HUDEP-2 (cell line): Measurements from ENCODE around the gene CTNNBL1.
"Not testable (repeated sequence)": the region's sequence is repeated elsewhere in the genome, so short reads cannot be mapped to it uniquely, and the experiment has no call there.

Source experiments
- DNase-seq, 76 experiments: peaks; one replicate each; lab custom pipeline; 2025; ENCODE audit not compliant: unreplicated experiment in 76 of 76; lab: John Stamatoyannopoulos, UW

CTNNBL1 gene

DNA sequence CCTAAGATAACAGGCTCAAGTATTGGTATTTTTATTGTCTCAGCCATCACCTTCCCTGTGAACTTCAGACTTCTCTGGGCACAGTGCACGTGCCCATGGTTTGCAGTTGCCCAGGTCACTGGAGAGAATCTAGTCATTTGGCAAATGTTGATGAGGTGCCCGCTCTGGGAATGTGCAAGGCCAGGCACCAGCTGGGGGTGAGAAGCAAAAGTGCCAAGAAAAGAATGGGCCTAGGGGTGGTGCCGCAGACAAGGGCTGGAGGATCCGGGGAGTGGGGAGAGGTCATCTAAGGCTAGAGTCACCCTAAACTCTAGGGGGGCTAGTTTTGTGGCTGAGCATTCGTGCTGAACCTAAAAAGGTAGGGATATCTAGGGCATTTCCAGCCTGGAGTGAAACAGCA, 152.0 kb downstream of the CTNNBL1 start:
- no peak for DNase-seq

DNA sequence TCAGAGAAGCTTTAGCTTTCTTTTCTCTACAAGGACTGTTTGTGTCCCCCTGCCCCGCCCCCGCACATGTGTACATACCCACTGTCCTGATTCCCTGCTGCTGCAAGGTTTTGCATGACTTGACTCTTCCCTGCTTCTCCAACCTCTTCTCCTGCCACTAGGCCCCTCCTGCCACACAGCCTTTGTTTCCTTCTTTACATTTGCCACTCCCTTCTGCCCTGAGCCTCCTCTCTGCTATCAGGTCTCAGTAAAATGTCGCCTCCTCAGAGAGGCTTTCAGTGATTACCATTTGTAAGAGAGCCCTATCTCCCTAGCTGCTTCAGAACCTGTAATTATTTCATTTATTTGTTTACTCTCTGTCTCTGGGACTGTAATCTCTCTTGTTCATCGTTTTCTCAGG, 152.7 kb downstream of the CTNNBL1 start:
- no peak for DNase-seq

DNA sequence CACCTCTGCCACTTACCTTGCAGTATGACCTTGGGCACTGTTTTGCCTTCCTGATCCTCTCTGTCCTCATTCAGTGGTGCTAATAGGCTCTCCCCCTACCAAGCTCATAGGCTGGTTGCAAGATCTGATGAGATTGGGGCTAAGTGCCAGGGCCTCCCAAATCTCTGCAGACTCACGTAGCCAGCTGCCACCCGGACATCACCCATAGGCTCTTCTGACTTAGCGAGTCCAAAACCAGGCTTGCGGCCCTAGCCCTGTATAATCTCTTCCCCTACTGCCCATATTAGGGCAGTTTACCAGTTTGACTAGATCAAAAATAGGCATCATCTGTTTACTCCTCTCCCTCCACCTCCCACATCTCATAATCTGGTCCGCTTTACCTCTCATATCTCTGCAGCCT, 154.9 kb downstream of the CTNNBL1 start:
- DNase-seq, result no peak

DNA sequence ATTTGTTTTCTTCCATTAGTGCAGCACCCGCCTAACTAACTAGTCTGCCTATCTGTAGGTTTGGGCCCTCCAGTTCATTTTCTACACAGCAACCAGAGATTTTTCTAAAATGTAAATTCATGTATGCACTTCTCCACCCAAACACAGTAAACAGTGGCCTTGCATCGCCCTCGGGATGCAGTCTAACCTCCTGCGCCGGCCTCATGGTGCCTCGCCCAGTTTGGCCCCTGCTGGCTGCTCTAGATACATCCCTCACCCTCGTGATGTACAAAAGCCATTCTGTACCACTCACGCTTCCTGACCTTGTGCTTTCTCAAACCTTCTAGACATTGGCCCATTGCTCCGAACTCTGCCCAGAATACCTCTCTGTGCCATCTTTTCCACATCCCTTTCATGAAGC, 155.3 kb downstream of the CTNNBL1 start:
- DNase-seq, result no peak

DNA sequence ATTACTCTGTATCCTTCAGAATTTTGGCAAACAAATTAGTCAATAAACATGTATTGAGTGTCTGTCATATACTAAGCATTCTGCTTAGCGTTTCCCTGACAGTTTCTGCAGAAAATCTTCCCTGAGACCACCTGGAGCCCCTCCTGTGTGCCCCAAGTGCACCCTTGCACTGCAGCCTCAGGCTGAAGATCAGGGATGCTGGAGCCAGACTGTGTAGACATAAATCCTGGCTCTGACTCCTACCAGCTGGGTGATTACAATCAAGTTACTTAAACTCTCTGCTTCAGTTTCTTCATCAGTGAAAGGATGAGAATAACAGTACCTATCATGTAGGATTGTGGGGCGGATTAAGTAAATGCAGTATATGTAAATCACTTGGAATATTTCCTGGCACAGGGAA, 155.7 kb downstream of the CTNNBL1 start:
- no peak for DNase-seq

DNA sequence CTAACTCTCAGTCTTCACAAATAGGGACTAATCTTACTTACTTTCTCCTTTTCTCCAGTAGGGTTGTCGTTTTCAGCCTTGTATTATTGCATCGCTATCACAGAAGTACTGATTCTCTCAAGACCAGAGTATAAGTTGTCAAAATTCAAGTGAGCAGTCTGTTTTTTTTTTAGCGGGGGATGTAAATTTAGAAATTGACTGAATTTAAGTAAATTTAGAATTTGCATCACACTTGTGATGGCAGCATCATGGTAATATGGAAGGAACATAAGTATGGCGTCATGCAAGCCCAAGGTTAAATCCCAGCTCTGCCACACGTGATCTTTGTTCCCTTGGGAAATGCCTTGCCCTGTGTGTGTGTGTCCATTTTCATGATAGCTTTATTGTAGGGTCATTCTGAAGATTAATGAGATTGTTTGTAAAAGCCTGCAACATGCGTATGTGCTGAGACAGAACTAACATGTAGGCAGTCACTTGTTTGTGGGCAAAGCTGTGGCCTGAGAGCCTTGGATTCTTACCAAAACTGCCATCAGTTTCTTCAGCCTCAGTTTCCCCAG, 156.3 kb downstream of the CTNNBL1 start:
- DNase-seq, result no peak

DNA sequence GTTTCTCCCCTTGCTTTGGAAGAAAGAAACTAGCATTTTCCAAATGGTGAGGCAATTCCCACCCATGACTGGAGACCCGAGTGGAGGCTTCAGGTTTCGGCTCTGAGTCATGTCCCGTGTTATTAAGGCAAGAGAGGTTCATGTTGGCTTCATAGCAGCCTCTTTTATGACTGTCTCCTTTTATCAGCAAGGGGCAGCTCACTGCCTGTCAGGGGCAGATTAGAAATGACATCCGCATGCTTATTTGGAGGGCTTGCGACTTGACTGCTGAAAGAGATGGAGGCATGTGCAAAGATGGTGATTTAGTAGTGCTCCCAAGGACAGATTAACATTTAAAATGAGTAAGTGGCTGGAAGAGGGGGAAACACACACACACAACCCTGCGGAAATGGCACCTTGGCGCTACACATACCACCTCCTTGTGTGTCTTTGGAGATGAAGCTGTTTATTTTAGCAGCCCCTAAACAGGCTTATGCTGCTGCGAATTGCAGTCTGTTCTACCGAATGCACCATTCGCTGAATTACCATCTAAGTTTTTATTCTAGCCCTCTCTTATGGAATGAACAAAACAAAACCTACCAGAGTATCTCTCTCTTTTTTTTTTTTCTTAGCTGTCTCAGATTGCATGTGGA, 157.0 kb downstream of the CTNNBL1 start:
- peak in 55 of 76 experiments; percentile 3 to 83 (median 38) for DNase-seq

DNA sequence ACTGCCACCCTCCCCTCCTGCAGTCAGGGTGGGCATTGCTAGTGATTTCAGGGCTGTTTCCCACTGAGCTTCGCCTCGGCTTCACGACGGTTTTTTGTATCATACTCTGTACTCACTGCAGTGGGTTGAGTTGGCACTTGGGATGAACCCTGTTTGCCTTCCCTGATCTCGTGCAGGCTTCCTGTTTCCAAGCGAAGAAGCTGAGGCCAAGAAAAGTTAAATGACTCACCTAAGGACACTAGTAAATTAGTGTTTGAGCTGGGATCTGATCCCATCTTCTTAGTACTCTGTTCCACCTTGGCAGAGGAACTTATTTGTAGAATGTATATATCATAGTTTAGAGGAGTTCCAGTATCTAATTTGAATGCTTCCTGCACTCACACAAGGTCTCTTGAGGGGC, 158.8 kb downstream of the CTNNBL1 start:
- no peak for DNase-seq

DNA sequence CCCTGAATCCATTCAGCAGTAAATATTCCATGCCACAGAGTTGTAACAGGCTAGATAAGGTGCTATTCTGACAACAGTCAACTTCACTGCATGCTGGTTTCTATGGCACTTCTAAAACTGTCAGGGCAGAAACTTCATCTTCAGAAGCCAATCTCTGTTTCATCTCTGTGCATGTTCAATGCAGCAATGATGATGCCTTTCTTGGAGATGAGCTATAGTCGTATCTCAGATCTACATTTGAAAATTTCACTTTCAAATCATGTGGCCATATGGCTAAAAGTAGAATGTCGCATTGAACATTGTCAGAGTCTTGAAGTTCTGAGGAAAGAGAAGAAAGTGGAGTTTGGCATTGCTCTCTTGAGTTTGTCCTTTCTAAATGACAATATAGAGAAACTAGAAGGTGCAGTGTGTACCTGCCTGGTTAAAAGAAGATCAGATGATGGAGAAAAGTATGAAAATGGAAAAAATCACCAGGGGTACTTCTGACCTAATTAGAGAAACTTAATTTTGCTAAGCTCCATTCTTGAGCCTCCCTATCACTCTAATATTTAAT, 160.1 kb downstream of the CTNNBL1 start:
- DNase-seq, result no peak

DNA sequence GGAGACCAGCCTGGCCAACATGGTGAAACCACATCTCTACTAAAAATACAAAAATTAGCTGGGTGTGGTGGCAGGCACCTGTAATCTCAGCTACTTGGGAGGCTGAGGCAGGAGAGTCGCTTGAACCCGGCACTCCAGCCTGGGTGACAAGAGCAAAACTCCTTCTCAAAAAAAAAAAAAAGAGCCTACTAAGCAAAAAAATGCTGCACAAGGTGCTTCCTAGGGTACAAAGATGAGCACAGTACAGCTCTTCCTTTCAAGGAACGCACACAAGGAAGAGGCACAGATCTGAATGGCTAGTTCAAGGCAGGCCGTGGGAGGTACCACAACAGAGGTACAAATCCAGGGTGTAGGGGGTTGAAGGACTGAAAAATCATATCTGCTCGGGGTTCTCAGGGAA, 162.2 kb downstream of the CTNNBL1 start:
- not testable (repeated sequence) for DNase-seq

DNA sequence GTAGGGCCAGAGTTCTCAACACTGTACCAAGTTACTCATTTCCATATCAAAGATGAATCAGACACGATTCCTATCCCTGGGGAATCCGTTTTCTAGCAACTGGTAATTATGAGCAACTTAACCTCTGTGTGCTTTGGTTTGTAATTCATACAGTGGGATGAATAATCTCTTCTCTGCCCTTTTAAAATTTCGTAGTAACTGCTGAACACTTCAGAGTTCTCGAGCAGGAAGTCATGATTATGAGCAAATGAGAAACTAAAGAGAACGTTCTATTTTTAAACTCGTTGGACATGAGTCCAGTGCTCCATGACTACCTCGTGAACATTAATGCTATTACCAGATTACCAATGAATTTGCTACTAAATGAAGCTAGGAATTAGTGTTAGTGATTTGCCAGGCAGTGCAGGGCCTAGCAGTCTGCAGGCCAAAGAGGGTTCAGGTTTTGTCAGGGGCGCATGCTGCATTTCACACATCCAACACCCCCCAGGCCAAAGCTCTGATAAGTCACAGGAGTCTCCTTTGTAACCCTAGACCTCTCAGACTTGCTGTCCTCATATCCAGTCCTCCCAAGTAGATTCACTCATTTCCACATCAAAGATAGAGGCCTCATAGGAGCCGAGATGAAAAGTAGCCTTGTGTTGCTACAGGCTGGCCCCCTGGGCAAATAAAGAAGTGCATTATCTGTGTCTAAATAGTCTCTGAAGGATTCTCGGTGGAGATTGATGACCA, 163.3 kb downstream of the CTNNBL1 start:
- no peak for DNase-seq

DNA sequence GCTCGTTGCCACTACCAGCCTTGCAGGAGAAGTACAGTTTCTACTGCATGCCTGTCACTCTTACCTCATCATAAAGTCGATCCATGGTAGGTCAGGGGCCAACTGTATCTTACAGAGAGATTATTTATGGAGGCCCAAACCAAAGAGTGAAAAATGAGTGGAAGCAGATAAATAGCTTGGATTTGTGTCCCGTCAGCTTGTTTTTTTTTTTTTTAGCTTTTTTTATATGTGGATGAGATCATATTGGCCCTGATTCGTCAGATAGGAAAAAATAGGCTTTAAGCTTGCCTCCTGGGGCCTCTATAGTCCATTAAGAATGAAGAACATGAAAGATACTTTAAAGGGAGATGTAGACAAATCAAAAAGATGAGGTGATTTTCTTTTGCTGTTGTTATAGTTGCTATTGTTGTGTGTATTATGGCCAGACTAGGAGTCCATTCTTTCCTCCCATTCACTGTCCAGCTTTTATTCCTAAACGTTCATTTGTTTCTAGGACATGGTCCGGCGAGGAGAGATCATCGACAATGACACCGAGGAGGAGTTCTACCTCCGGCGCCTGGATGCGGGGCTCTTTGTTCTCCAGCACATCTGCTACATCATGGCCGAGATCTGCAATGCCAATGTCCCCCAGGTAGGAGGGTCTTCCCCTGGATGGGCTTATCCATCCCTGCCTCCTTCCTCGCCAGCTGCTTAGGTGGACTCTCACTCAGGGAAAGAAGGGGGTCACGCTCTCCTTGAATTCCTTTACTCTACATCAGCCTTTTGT, 165.8 kb downstream of the CTNNBL1 start:
- no peak for DNase-seq

DNA sequence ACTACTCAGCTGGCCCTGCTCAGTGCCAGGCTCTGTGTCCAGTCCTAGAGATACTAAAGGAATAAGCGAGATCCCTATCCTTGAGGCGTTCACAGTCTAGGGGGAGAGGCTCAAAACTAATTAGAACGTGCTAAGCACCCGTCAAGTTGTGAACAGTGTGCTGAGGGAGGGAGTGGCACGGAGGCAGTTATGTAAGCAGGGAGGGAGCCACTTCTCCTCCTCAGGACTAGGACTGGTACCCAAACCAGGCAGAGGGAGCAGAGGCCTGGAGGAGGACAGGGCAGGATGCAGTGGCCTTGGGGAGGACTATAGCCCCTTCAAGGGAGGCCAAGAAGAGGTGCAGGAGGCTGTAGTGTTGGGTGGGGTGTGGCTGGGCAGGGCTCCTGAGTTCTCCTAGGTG, 169.5 kb downstream of the CTNNBL1 start:
- DNase-seq, result no peak

DNA sequence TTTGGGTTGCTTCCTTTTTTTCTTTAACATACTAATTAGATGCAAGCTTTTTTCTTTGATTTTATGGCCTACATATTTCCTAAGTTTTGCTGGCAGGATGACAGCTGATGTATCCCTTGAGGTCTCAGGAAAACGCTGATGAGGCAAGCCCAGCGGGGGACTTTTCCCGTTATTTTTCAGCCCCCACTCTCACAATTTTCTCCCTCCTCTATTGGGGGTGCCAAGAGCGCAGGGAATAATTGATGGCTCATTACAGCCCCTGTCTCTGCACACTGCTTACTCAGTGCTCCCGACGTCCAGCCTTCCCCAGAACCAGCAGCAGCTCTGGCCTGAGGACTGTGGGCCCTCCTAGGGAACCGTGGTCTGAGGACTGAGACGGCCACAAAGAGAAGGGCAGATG, 170.5 kb downstream of the CTNNBL1 start:
- no peak for DNase-seq

DNA sequence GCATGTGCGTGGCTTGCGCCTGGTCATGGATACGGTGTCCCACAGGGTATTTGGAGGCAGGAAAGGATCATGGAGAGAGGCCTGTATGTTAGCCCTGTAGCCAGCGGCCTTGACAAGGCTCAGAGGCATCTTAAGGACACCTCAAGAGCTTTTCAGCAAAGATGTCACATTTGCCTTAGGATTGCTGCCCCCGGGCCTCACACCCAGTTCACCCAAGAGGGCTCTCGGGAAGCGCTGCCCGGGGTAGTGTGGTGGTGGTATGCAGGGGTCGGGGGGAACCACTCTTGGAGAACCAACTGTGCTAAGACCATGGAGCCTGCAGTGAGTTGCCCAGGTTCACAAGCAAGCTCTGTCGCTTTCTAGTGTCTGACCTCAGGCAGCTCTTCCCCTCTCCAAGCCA, 172.2 kb downstream of the CTNNBL1 start:
- no peak for DNase-seq

DNA sequence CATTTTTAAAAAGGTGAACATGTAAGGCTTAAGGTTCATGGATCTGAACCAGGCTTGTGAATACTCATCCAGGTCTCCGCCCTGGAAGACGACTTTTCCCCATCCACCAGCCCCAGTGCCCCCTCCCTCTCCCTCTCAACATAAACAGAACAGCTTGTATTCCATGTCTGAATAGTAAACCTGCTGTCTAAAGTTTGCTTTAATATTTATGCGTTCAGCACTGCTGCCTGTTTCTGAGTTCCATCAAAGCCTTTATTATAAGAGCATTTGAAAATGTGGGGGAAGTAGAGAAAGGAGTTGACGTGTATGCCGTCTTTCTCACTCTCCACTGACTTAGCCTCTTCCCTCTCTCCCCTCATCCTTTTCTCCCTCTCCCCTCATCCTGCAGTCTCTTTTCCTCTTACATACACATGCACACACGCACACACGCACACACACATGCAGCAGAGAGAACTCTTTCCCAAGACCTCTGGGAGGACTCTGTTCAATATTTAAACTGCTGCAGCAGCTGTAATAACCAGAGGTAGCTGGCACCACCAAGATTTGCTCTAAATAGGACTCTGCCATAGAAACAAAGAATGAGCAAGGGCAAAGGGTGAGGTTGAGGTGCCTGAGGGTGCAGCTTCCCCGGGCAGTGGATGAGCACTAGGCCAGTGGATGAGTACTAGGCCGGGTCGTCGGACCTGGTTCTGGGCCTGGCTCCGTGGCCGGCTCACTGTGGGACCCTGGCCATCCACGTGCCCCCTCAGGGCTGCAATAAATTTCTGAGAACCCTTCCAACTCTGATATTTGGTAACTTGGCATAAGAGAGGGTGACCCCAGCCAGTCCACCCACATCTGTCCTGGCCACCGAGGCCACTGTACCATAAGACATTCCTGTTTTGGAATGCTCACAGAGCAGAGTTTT, 173.7 kb downstream of the CTNNBL1 start:
- no peak for DNase-seq

DNA sequence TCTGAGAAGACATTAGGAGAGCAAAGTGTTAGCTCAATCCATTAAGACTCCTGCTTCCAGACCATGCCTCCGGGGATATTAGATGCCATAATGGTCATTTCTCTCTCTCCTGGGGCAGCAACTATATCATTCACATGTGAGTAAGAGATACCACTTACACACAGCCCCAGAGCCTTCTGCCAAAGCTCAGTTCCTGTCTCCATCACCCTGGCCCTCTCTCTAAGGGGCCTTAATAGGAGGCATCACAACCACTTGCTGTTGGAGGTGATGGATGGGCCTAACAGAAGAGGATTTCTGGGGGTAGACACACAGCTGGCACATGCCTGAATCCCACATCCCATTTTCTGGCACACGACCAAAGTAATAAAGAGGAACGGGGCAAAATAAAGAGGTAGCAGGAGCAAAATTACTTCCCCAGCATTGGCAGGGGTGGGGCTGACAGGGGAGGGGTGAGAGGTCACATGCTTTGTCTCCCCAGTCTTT, 175.1 kb downstream of the CTNNBL1 start:
- DNase-seq, result no peak

DNA sequence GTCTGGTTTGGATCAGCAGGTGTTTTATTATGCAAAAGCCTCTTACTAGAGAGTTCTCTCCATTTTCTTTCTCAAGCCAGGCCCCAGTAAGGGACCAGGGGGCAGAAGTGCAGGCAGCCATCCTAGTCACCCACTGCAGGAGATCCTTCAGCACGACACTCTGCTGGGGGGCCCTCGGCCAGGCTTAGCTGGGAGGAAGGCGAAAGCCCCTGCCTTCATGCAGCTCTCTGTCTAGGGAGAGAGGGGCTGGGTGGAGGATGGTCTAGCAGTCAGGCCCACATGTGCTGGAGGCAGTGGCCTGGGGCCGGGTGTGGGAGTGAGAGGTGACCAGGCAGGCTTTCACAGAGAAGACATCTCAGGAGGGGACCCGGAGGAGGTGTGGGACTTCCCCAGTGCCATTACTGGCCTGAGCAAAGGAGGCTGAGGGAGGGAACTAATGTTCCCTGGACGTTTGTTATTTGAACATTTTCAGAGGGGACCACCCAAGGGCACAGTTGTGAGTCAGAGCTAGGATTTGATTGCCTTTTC, 175.6 kb downstream of the CTNNBL1 start:
- no peak for DNase-seq

DNA sequence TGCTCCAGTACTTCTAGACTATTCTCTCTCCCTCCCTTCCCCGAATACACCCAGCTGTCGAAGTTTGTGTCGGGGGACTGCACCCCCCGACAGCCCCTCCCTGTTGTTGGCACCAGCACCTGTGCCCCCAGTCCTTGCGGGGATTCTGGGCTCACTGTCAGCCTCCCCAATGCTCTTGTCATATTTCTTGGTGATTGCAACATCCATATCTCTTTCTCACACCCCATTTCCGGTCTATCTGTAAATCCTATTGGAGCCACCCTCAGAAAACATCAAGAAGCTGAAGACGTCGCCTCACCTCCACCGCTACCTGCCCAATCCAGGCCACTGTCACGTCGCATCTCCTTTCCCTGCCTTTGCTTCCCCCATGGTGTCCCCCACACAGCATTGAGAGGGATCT, 176.5 kb downstream of the CTNNBL1 start:
- no peak for DNase-seq

DNA sequence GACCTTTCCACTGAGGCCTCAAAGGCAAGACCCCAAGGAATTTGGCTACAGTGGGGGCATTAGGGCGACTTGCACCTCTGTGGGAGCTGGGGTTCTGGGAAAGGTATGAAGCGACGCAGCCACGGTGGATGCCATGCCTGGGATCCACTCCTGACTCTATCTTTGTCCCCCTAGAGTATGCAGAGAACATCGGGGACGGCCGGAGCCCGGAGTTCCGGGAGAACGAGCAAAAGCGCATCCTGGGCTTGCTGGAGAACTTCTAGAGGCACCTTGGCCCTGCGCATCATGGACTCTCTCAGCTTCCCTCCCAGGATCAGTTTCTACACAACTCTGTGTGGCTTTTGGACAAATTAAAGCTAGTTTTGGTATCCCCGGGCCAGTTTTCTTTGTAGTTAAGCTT, 177.9 kb downstream of the CTNNBL1 start:
- DNase-seq, result no peak
